Smooth muscle cell (in vitro differentiated cells): ENCODE measurements around the gene INSM2. TPM values are rescaled to one million over a fixed set of nuclear protein-coding genes. Genes with fewer than 3 reads are reported as not detected.

Experiments
- DNase-seq: peaks from one replicate; lab custom pipeline; 2025; ENCODE audit not compliant: unreplicated experiment; lab: John Stamatoyannopoulos, UW
- H2AFZ ChIP-seq: fragments of 200-600 bp; sonication (generic); 2 replicates; pipeline ENCODE4 v1.6.0; 2016; ENCODE audit warnings: antibody characterized with exemption, low read depth, mild to moderate bottlenecking
- H3F3A ChIP-seq: fragments of 200-600 bp; sonication (generic); 2 replicates; pipeline ENCODE4 v1.6.0; 2017; ENCODE audit warnings: antibody characterized with exemption, low read depth
- H3K27ac ChIP-seq: fragments of 200-600 bp; sonication (generic); 2 replicates; pipeline ENCODE4 v1.5.1; 2016; ENCODE audit warnings: low read depth, mild to moderate bottlenecking
- H3K27me3 ChIP-seq: fragments of 200-600 bp; sonication (generic); 2 replicates; pipeline ENCODE4 v1.6.1; 2016; ENCODE audit warnings: low read depth, mild to moderate bottlenecking
- H3K36me3 ChIP-seq: fragments of 200-600 bp; sonication (generic); 2 replicates; pipeline ENCODE4 v1.5.1; 2016; ENCODE audit warnings: low read depth
- H3K4me1 ChIP-seq: fragments of 200-600 bp; sonication (generic); 2 replicates; pipeline ENCODE4 v1.5.1; 2016; ENCODE audit warnings: low read depth
- H3K4me2 ChIP-seq: fragments of 200-600 bp; sonication (generic); 2 replicates; pipeline ENCODE4 v1.6.0; 2016; ENCODE audit warnings: mild to moderate bottlenecking
- H3K4me3 ChIP-seq: fragments of 200-600 bp; sonication (generic); 2 replicates; pipeline ENCODE4 v1.5.1; 2016; ENCODE audit warnings: mild to moderate bottlenecking
- H3K79me2 ChIP-seq: fragments of 200-600 bp; sonication (generic); 2 replicates; pipeline ENCODE4 v1.6.0; 2016; ENCODE audit warnings: low read depth, mild to moderate bottlenecking
- H3K9ac ChIP-seq: fragments of 200-600 bp; sonication (generic); 2 replicates; pipeline ENCODE4 v1.6.0; 2016; ENCODE audit warnings: low read depth
- H3K9me3 ChIP-seq: fragments of 200-600 bp; sonication (generic); replicated peaks from 2 replicates; pipeline ENCODE4 v1.5.1; 2016; ENCODE audit warnings: low read depth
- H4K20me1 ChIP-seq: fragments of 200-600 bp; sonication (generic); 2 replicates; pipeline ENCODE4 v1.6.0; 2016; ENCODE audit warnings: low read depth
- CTCF ChIP-seq: fragments of 200-600 bp; sonication (generic); IDR thresholded peaks from 2 replicates; pipeline ENCODE4 v1.5.1; 2017; ENCODE audit warnings: borderline replicate concordance, mild to moderate bottlenecking, antibody characterized with exemption; ENCODE audit not compliant: insufficient read depth, poor library complexity, severe bottlenecking
- WGBS: methylation state at CpG from one replicate; pipeline ENCODE4 v1.1.7; 2016; ENCODE audit warnings: low lambda C conversion rate; 5-methylcytosine and 5-hydroxymethylcytosine counted together
- polyA plus RNA-seq: library from polyadenylated mRNA; unstranded; fragments of >200 nt; fragmentation: Nextera tagmentation; extraction: Ambion mirVana; gene quantifications from 2 replicates; pipeline ENCODE4 v1.2.1, GENCODE V29; 2016
- total RNA-seq: library from RNA; depleted of rRNA; stranded (reverse); fragments of >200 nt; gene quantifications from 2 replicates; pipeline ENCODE4 v1.2.3, GENCODE V29; 2014

INSM2 gene
- total RNA-seq (not detected in 2 replicates), polyA plus RNA-seq (not detected in 2 replicates)

GRCh38 chr14:35533357-35534207 lies at the start of gene INSM2:
TSS of gene INSM2 (plus strand) at chr14:35534164. CDS start at chr14:35534253, 89 bp downstream.
- H3K4me2 ChIP-seq = peak within 1 kb of the TSS; percentile 99
- peak; percentile 13 for DNase-seq
- peak within 1 kb of the TSS; percentile 64 for H3K4me3 ChIP-seq
- H2AFZ ChIP-seq = peak within 1 kb of the TSS; percentile 80
- H3K4me1 ChIP-seq = peaks cover 12% of the 10 kb centered on the region
- no peaks in the 10 kb centered on the region for H3F3A ChIP-seq
- H3K9me3 ChIP-seq = no peaks in the 10 kb centered on the region
- no peak within 1 kb of the TSS for H3K9ac ChIP-seq
- under 1% methylated on average over 82 of the region's 100 CpGs for WGBS
- H3K27ac ChIP-seq = no peak within 1 kb of the TSS
- H3K79me2 ChIP-seq = no peaks in the 10 kb centered on the region
- peaks cover 90% of the 10 kb centered on the region for H3K27me3 ChIP-seq
- no peak for TF ChIP-seq CTCF
- peaks cover 6% of the 10 kb centered on the region for H4K20me1 ChIP-seq
- H3K36me3 ChIP-seq = no peaks in the 10 kb centered on the region

- Histone ChIP-seq H4K20me1 (no peaks in the 10 kb centered on the region), H3K9me3 (peaks cover 7% of the 10 kb centered on the region), H2AFZ (no peak overlapping the region), H3K9ac (no peak overlapping the region), H3K4me2 (no peak overlapping the region), H3K79me2 (no peaks in the 10 kb centered on the region), H3K4me1 (no peaks in the 10 kb centered on the region), H3K27ac (no peak overlapping the region), H3F3A (no peaks in the 10 kb centered on the region), H3K27me3 (no peaks in the 10 kb centered on the region), H3K4me3 (no peak overlapping the region), H3K36me3 (no peaks in the 10 kb centered on the region)
- DNase-seq = no peak
- no peak for TF ChIP-seq CTCF
Measured at GRCh38 chr14:35492569-35493014, 41.4 kb upstream of the INSM2 start.

GRCh38 chr14:35495278-35495677 lies 38.7 kb upstream of the INSM2 start:
- no peaks in the 10 kb centered on the region for H3K27me3 ChIP-seq
- no peak overlapping the region for H3K27ac ChIP-seq
- no peaks in the 10 kb centered on the region for H3K36me3 ChIP-seq
- no peaks in the 10 kb centered on the region for H4K20me1 ChIP-seq
- peaks cover 7% of the 10 kb centered on the region for H3K9me3 ChIP-seq
- H3K4me1 ChIP-seq = no peaks in the 10 kb centered on the region
- no peak for TF ChIP-seq CTCF
- no peak overlapping the region for H3K9ac ChIP-seq
- H3K4me3 ChIP-seq = no peak overlapping the region
- no peaks in the 10 kb centered on the region for H3K79me2 ChIP-seq
- H3F3A ChIP-seq = no peaks in the 10 kb centered on the region
- no peak for DNase-seq
- H2AFZ ChIP-seq = no peak overlapping the region
- no peak overlapping the region for H3K4me2 ChIP-seq

- H3K9ac ChIP-seq = no peak overlapping the region
- no peaks in the 10 kb centered on the region for H3K9me3 ChIP-seq
- no peaks in the 10 kb centered on the region for H3K36me3 ChIP-seq
- H3K27me3 ChIP-seq = peaks cover 6% of the 10 kb centered on the region
- H2AFZ ChIP-seq = no peak overlapping the region
- H3F3A ChIP-seq = no peaks in the 10 kb centered on the region
- H3K4me1 ChIP-seq = no peaks in the 10 kb centered on the region
- H3K27ac ChIP-seq = no peak overlapping the region
- H3K4me2 ChIP-seq = no peak overlapping the region
- H3K79me2 ChIP-seq = no peaks in the 10 kb centered on the region
- WGBS = 94% methylated on average over 2 of the region's 2 CpGs
- no peak for TF ChIP-seq CTCF
- H4K20me1 ChIP-seq = no peaks in the 10 kb centered on the region
- no peak for DNase-seq
- no peak overlapping the region for H3K4me3 ChIP-seq
Measured at GRCh38 chr14:35499180-35499579, 34.8 kb upstream of the INSM2 start.
